GM19395 (cell line): ENCODE measurements around the gene MBNL1.

Experiments
- ATAC-seq: cut with Tn5 transposase; IDR thresholded peaks from one replicate; pipeline ENCODE4 v1.9.1; 2021; ENCODE audit warnings: mild to moderate bottlenecking, moderate library complexity; ENCODE audit not compliant: unreplicated experiment

The MBNL1 gene

DNA sequence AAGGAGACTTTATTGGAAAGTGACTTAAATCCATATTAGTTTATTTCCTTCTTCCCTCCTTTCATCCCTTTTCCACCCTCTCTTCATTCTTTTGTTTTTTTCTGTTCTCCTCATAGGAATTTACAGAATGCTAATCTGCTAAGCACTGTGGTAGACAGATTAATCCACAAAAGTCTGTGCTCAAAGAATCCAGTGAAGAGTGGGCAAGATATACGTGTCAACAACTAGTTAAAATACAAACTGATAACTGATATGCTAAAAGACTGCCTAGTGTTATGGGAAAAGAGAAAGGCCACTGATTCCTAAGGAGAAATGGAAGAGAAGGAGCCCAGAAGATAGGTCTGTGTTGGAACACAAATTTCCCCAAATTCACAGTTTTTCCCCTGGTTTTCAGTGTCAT is 202.2 kb downstream of the MBNL1 start:
- no peak for ATAC-seq

- ATAC-seq = peak; percentile 75
These were observed 203.3 kb downstream of the MBNL1 start for GRCh38 chr3:152471814-152472671.

DNA sequence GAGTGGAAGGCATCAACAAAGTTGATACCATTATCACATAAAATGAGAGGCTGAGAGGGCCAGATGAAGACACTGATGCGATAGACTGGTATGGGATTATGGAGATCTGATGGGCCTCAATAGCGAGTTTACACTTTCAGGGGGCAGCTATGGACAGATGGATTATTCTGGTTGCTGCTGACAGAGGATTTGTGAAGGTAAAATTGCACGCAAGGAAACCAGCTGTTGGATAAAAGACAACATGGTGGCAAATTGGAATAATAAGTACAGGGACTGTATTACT is 203.9 kb downstream of the MBNL1 start:
- ATAC-seq = no peak

- peak; percentile 73 for ATAC-seq
These were observed 205.9 kb downstream of the MBNL1 start for GRCh38 chr3:152474585-152474984.

GRCh38 chr3:152477422-152477821 is 208.7 kb downstream of the MBNL1 start:
- no peak for ATAC-seq

- peak; percentile 94 for ATAC-seq
These were observed 211.7 kb downstream of the MBNL1 start for GRCh38 chr3:152480282-152480953.

GRCh38 chr3:152486364-152486763 is 217.6 kb downstream of the MBNL1 start:
- no peak for ATAC-seq

GRCh38 chr3:152488449-152488848 is 219.7 kb downstream of the MBNL1 start:
- ATAC-seq = no peak

- peak; percentile 77 for ATAC-seq
These were observed 223.2 kb downstream of the MBNL1 start for GRCh38 chr3:152491922-152492321.

GRCh38 chr3:152496286-152496685 is 227.6 kb downstream of the MBNL1 start:
- no peak for ATAC-seq

- no peak for ATAC-seq
These were observed 228.0 kb downstream of the MBNL1 start for GRCh38 chr3:152496716-152497115.

DNA sequence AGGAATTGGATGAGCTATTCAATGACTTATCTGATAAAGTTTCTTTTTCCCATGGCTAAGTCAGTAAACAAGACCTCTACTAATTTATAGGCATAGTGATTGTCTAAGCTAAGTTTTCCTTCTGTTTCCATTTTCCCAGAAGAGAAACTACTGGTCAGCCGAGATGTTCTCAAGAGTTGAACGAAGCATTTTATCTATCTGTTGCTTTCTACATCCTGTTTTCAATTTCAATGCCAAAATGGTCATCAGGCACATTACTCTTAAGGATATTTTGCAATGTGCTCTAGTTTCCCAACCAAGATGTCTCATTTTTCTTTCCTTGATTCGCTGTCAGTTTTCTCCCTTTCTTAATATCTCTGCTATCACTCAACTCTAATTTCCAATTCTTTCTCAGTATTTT is 228.7 kb downstream of the MBNL1 start:
- ATAC-seq = no peak

DNA sequence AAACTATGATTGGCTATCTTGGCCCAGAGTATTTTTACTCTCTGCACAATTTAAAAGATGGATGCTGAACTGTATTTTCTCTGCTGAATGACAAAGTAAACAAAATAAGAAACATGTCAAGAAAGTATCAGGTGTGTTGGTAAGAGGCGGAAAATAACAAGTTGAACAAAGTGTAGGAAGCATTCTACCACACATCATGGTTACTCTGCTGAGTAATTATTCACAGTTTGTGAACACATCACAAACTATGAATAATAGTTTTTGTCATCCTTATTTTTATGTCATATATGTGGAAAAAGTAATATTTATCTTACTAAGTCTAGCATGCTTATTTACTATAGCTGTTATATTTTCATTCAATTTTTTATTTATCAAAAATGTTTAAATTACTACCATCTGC is 229.2 kb downstream of the MBNL1 start:
- no peak for ATAC-seq

GRCh38 chr3:152499791-152500385 is 231.2 kb downstream of the MBNL1 start:
- no peak for ATAC-seq

DNA sequence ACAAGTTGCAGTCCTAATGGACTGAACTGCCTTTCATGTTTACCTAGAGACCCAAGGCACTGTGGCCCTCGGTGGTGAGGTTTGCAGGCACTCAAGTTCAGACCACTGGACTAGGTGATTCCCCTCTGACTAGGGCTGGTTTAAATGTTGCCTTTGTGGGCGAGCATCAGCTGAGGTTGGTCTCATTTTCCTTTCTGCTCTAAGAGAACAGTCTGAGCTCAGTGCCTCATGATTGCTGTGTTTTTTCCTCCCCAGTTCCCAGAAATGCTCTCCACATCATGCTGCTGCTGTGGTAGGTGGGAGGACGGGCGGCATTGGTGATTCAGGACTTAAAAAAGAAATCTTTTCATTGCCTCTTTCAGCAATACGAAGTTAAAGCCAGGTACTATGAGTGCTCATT is 237.2 kb downstream of the MBNL1 start:
- ATAC-seq = peak; percentile 95

DNA sequence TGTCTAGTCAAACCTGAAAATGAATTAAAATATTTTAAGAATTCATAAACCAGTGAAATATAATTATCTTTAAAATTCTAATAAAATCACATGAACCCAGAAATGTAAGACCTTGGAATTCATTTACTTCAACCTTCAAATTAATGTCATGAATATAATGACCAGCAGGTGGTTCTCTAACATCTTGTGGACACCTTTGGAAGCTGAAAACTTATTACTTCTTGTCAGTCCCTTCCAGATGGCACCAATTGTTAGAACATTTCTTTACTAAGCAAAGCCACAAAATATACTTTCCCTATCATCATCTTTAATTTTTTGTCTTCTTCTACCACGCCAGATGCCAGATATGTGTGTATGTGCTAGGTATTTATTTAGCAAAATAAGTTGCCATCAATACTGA is 240.0 kb downstream of the MBNL1 start:
- no peak for ATAC-seq

DNA sequence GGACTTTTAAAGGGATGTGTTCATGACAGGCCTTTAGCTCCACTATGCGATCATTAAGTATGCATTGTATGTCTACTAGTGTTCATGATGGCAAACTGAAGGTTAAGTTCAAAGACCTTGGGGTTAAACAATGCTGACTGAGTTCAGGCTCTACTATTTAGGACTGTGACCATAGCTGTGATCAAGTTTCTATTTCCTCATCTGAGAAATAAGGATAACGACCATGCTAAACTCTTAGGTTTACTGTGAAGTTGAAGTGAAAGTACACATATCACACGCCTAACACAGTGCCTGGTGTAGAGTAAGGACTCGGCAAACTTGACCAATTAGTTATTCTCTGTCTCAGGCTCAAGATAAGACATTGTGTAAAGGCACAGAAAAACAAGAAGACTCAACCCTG is 243.2 kb downstream of the MBNL1 start:
- ATAC-seq = peak; percentile 85

- no peak for ATAC-seq
These were observed 244.7 kb downstream of the MBNL1 start for GRCh38 chr3:152513301-152513960.
